ENCODE data around the gene OLFM3.

OLFM3 gene

DNA sequence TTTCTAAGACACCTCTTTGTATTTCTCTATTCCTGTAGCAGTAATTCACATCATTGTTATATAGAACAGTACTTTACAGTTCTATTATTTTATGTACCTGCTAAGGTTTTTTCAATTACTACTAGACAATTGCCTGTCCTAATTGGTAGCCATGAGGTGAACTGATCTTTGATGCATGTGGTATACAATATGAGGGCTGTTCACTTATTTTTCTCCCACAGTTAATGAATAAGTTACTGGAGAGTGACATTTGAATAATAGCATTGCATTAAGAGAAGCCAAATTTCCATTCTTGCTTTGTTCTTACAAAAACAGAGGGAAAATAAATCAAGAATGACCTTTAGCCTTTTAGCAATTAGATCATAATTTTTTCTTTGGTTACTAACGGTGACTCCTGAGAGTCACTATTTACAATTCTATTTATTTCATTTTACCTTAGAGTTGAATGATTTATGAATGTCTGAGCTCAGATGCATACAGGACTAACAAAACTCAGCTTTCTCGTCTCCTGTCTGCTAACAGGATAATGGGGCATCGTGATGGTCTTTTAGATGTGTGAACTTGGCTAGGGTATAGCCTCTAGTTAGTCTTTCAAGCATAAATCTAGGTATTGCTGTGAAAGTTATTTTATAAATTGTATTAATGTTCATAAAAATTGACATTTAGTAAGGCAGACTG, 54.1 kb downstream of the OLFM3 start:
- DNase-seq: no peak

DNA sequence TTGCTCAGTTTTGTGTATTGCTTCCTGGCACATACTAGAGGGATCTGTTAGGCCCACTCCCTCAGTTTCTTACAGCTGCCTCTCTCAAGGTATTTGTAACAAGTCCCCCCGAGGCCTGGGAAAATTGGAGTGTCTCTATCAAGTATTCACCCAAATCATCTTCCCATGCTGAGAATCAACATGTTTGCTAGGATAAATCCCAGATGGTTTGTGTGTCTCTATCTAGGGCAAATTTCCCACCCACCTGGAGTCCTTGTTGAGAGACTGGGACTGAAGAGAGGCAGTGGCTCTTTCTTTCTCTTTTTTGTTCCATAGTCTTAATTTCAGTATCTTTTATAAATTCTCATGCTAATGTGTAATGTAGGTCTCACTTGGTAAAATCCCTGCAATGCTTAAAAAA, 58.0 kb downstream of the OLFM3 start:
- no peak for DNase-seq

DNA sequence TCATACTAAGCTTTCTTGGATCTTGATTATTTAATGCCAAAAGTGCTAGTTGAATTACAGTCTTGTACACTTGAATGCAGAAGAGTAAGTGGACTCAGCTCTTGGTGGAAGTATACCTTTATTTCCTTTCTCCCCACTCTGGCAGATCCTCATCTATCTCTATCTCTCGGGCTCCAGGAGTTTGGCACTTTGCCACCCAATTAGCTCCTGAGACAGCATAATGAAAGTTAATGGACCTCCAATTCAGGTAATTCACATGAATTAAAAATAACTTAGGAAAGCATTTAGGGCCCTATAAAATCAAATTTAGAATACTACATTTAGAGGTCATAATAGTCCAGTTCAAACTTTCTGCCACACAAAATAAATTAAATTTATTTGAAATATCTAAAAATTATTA, 67.4 kb downstream of the OLFM3 start:
- DNase-seq: no peak

DNA sequence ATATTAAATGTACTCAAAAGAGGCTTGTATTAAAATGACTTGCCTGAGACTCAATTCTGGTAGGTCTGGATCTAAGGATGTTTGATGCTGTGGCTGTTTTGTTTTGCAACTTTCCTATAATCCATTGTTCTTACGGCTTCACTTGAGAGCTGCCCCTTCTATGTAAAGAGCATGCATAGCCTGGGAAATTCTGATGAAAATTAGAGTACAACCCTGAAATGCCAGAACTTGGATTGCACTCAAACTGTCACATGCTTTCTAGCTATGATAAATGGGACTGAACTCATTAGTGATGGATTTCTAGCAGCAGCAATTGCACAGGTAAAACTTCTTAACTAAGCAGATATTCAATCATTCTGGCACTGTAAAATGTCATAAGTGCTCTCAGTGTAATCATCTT, 67.9 kb downstream of the OLFM3 start:
- no peak for DNase-seq

DNA sequence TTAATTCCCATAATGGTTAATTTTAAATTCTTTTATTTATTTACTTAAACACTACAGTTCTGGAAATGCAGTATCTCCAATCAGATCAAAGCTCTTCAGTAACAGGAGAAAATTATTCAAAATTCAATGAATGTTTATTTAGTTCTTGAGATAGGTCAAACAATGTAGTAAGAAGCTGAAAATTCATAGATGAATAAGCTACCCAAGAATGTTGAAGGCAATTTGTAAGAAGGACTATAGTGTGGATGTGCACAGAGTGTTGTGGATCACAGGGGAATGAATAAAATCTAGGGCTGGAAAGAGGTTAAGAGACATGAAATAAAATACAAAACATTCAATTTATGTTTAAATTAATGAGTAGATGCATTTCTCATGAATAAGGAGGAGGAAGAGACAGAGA, 72.0 kb downstream of the OLFM3 start:
- DNase-seq: no peak

DNA sequence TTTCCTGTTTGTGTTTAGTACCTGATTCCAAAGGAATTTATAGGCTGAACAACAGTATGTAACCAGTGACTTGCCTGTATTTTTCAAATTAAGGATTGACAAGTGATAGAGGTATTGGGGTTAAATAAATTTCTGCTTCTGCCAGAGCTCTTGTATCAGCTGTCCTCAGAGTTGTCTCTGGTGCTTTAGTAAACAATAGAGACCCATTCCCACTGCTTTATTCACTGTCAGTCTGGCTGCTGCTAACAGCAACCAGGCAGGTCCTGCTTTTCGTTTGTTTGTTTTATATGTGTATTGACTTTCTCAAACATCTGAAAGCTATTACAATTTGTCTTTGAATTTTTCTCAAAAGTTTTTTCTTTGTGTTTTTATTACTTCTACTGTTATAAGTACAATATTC, 76.1 kb downstream of the OLFM3 start:
- no peak for DNase-seq

DNA sequence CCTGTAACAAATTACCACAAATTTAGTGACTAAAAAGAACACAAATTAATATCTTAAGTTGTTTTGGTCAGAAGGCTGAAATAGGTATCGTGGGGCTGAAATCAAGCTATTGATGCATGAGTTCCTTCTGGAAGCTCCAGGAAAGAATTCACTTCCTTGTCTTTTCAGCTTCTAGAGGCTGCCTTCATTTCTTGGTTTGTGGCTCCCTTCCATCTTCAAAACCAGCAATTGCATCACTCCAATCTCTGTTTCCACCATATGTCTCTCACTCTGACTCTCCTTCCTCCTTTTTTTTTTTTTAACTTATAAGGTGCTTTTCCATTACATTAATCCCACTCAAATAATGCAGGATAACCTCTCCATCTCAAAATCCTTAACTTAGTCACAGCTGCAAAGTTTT, 78.4 kb downstream of the OLFM3 start:
- no peak for DNase-seq

DNA sequence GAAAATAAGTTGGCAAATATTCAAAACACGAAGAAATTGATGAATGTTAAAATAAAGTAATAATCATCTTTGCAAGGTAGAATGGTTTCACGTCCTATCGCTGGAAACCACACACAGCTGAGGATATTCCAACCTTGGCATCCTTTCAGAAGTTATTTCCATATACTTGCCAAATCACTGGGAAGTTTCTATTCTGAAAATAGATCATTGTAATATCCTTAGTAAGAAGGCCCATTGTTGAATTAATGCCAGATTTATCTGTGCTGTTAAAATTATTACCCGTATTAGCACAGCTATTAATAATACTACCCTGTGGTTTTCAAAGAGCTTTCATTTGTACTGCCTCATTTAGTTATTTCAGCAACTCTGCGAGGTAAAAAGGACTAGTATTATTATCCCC, 81.1 kb downstream of the OLFM3 start:
- no peak for DNase-seq

DNA sequence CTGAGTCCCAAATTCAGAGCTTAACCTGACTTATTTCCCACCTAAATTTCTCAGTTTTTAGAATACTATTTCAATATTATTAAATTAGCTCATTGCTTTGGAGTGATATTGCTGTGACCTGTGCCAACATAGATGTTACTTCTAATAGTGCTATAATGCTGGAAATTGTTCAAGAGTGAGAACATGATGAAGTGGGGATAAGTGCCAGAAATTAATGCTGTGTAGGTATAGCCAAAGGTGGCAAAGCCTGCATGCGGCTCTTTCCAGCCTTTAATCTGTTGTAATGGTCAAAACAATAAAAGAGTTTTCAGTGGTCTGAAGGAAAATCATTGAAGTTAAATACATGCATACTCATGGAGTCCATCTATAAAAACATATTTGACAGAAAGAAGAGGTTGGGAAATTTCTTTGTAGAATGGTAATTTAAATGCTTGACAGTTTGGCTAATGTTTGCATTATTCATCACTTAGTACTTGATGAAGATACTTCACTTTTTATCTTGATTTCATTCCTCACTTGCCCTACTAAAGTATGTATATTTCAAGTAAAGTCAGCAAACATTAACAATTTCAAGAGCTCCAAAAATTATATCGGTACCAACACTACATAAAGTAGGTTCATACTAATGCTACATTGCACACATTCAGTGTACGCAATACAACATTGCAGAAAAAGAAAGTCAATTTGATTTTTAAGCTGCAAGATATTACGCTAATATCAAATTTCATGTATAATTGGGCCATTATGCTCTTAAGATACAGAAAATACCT, 82.1 kb downstream of the OLFM3 start:
- DNase-seq: no peak

DNA sequence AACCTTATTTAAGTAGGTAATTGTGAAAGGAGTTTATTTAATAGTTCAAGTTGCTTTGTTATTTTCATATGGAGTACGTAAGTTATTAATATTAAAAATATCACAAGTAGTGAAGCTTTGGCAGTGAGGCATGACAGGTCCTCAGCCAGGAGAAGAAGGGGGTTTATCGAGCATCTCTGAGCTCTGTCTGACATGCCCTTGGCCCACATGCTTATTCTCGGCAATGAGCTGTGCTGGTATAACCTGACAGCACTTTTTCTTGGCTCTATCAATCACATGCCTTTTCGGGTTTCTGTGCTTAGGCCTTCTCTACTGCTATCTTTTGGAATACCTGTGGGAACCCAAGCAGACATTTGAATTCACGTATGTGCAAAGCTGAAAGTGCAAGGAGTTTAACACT, 84.8 kb downstream of the OLFM3 start:
- DNase-seq: no peak

DNA sequence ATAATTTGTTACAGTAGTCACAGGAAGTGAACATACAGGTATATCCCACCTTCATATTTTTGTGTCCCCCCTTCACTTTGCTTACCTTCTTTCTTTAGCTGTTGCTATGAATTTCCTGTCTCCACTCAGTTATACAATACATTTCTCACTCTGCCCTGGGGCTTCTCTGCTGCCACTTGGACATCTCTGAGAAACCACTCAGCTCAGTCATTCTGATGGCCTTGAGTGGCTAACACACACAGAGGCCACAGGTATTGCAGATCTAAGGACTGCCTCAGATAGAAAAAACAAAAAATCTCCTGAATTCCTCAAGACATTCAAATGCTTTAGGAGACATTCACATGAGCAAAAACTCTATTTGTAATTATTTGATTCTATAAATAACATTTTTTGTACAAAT, 87.7 kb downstream of the OLFM3 start:
- DNase-seq: no peak

DNA sequence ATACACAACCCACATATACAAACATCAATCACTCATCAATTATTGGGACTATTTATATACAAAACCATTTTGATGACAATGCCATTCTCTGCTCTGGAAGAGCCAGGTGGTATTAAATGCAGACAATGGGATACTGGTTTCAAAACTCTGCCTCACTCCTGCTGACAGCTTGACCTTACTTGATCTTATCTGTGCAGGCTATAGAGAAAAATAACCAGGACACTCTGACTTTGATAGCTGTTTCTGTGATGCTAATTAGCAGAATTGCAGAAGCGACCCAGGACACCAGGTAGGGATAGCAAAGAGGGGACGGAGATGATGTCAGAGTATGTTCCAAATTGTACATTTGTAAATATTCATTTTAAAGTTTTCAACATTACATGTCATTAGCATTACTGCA, 89.5 kb downstream of the OLFM3 start:
- DNase-seq: no peak

DNA sequence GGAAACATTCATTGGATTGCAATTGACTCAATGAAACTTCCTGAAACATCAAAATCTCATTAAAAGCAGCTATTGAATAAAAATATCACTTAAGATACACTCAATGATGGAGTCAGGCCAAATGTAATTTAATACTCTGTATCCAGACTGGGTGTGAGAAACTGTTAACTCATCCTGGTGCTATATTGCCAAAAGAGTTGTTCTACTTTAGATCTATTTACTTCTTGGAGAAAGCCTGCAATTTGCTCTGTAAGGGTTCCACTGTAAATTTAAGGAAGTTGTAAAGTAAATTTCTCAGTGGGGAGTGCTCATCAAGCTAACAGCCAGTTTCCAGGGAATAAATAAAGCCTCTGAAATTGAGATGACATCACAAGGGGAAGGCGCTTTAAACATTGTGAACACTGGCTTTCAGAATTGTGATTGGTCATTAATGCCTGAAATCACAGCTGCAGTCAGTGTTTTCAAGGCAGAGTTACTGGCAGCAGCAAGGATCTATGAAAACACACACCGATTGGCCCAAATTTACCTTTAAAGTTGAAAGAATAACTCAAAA, 91.4 kb downstream of the OLFM3 start:
- no peak for DNase-seq

DNA sequence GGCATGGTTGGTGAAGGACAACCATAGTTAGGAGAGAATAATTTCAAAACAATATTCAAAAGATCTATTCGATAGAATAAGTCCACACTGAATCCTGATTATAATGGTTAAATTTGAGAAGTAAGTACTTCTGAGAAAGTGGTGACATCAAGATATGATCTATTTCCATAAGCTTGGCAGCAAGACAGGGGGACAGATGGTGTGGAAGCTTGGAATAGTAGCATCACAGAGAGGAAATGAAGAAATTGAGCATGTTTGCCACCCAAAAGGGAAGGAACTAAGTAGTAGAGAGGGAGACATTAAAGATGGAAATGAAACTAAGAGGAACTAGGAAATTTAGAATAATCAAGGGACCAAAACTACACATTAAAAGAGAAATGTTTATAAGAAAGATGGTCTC, 94.5 kb downstream of the OLFM3 start:
- DNase-seq: no peak

DNA sequence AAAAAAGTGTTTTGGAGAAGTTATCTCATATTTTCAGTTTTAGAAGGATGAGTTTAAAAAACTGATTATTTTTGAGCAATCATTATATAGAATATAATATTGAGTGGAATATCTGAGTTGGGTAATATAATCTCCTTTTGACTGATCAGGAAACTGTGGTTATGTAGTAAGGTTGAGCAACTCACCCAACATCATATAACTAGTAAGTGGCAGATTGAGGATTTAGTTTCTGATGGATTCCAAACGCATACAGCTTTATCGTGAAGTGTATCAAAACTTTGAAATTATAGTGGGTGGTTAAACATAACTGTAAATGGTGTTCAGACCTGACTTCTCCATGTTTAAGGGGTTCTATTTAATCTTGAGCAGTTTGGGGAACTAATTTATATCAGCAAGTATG, 98.6 kb downstream of the OLFM3 start:
- DNase-seq: no peak

DNA sequence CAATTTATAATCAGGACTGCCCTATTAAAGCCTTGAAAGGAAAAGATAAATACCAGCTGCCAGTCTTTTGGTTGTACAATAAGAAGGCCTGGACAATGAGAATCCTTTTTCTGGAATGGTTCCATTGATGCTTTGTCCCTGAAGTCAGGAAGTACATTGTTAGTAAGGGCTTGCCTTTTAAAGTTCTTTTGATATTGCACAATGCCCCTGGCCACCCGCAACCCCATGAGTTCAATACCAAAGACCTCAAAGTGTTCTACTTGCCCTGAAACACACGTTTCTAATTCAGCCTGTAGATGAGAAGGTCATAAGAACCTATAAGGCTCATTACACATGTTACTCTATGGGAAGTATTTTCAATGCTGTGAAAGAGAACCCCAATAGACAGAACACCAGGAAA, 112.1 kb downstream of the OLFM3 start:
- DNase-seq: no peak

DNA sequence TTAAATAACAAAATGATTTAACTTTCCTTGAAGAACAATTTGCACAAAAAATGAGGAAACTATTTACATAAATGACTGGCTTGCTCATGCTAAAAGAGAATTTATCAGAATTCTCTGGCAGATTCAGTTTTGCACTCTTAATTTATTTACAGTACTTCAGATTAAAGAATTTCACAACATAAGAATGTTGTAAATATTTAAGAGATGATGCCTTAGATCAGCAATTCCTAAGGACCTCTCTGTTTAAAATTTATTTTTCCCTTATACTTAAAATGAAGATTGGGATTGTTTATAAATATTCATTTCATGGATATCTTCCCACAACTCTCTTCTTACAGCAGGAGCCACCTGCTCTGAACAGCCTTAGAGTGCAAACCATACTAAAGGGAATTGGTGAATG, 120.8 kb downstream of the OLFM3 start:
- DNase-seq: no peak

DNA sequence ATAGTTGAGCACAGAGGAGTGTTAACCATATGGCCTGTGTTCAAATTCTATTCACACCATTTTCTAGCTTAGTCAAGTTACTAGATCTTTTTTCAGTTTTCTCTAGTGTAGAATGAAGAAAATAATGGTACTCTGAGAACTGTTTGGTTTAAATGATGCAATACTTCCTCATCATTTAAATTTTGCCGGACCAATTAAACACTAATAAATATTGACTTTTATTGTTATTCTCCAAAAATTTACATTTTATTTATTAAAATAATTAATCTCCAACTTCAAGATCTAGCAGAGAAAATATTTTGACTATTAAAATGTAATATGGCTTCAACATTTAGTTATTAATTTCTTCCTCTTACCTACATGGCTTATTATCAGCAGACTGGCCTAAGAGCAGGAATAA, 123.1 kb downstream of the OLFM3 start:
- no peak for DNase-seq

DNA sequence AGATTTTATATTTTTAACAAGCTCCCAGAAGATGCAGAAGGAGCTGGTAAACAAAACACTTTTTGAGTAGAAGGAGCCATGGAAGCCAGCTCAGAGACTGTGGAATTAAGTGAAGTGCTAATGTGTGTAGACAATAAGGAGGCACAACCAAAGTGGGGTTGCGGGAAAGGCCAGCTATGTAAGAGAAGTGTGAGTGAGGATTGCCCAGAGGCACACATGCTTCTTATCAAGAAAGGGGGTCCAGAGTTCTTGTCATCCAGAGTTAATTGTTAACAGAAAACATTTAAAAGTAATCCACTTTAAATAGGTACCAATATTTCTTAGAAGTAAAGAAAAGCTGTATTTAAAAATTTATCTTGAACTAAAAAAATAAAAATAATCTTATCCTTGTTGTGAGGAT, 136.8 kb downstream of the OLFM3 start:
- no peak for DNase-seq

DNA sequence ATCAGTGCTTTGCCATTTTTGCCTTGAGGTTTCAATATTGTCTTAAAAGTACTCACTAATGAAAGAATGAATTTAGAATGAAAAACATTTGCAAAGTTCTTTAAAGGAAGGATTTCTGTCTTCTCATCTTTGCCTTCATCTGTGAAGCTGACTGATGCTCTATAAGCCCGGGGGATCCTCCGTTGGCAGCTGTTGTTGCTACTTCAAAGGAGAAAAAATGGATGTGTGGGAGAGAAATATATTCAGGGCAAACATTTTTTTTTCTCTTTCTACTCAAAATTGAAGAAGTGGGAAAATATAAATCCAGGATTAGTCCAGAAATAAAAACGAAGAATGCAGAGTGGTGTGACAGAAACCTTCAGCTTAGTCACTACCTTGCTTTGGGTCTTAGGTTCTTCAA, 142.5 kb downstream of the OLFM3 start:
- no peak for DNase-seq

DNA sequence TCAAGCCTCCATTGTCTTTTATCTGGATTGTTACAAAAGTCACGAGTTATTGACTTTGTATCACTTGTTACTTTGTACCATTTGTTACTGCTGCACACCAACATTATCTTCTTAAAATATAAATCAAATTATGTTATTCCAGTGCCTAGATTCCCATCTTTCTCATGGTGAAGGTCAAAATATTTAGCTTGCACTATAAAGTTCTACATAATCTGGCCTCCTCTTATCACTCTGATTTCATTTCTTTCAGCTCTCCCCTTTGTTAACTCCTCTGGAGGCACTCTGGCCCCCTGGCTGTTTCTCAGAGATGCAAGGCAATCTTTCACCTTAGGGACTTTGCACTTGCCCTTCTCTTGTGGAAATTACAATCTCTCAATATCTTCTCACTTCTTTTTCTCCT, 143.8 kb downstream of the OLFM3 start:
- no peak for DNase-seq

DNA sequence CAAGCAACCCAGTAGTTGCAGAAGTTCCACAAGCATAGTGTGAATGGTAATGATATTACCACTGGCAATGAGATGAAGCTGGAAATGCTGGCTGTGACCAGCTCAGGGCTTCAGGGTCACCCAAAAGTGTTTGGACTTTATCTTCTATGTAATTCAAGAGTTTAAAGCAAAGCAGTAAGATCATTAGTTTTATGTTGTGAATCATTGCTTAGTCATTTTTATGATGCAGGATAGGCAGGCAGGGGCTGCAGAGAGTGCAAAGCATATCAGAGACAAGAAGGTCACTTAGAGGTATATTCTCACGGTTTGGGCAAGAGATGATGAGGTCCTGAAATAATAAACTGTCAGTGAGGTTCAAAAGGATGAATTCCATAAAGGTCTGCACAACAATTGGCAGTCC, 147.4 kb downstream of the OLFM3 start:
- DNase-seq: no peak

DNA sequence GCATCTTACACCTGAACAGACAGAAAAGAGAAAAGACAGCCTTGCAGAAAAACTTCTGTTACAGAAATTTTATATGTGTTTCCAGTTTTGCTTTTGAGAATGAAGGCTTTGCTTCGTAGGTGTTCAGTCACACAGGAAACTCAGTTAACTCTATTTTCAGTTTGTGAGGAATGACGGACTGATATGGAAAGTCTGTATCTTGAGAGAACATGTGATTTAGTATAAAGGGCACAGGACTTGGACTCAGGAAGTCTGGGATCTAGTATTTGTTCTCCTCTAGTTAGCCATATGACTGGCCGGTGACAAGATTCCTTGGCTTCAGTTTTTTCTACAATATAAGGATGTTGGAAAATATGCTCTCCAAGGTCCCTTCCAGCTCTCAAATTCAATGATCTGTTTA, 149.1 kb downstream of the OLFM3 start:
- no peak for DNase-seq

DNA sequence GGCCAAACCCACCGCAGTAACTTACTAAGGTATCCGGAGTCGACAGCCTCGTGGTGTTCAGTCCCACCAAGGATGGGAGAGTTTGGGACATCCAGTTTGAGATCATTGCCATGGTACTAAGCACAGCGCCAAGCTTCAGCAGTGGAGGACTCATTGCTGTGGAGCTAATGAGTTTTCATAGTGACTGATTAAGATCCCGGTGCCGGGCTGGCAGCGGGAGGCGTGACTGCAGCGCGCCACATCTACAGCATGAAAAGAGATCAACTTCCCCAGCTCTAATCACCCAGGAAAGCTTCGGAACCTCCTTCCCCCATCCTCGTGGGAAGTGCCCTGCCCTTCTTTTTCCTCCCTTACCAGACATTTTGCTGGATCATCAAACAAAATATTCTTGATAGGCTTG, 149.9 kb downstream of the OLFM3 start:
- DNase-seq: no peak

DNA sequence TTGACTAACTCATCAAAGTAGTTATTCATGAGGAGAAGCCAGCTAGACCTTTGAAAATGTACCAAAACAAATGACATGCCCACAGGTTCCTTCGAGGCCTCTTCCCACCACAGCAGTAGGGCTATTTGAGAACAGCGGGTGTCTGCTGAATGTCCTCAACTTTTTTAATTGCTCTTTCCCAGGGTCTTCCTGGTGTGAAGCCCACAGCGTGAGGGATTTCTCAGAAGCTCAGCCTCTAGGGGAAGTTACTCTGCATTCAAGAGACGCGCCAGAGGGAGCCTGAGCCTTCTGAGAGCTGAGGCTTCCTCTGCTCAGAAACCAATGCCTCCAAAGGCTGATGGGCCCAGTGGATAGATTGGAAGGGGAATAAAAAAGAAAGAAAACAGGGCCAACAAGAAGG, 153.6 kb downstream of the OLFM3 start:
- no peak for DNase-seq
